Stimulated activated CD8-positive, alpha-beta memory T cell treated with anti-CD3 and anti-CD28 coated beads, Interleukin-2, amount 100 ng/mL, for 1 hour (primary cell): ENCODE data around the gene ILDR1.

Experiments
- DNase-seq, 2 donors: peaks; one replicate each; pipeline ENCODE4 v3.0.0-alpha.2; 2020; ENCODE audit warnings: low read depth in 2 of 2

ILDR1 gene

DNA sequence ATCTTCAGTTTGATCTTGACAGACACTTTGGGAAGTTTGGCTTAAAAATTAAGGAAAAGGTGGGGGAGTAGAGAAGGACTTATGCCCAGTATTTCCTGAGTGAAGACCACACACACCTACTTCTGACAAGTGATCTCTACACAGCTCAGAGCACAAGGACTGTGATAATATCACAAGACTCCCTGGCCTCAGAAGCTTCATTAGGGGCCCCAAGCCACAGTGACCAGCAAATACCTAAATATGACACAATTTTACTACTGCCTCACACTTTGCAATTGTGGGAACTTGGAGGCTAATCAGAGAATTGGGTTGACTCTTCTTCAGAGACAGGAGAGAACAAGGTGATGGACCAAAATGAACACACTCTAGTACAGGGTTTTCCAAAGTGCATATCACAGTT, 2.6 kb downstream of the ILDR1 start:
- DNase-seq = no peak

DNA sequence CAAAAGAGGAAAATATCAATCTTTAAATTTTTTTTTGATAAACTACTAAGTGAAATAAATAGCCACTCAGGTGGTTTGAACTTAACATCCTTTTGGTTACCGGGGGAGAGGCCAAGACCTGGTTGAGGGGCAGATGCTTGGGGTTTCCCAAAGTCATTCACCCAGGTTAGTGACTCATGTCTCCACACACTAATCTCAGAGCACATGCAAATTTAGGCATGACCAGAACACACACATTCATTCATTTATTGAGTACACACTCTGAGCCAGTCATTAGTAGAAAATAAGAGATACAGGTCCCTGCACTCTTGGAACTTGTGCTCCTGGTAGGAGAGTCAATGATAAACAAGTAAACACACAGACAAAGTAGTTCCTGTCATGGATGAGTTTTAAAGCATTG, 7.3 kb downstream of the ILDR1 start:
- DNase-seq = no peak

GRCh38 chr3:122013448-122013925, 8.6 kb downstream of the ILDR1 start:
- DNase-seq = no peak

- DNase-seq = no peak
Measured at GRCh38 chr3:122012821-122013220, 9.2 kb downstream of the ILDR1 start.

DNA sequence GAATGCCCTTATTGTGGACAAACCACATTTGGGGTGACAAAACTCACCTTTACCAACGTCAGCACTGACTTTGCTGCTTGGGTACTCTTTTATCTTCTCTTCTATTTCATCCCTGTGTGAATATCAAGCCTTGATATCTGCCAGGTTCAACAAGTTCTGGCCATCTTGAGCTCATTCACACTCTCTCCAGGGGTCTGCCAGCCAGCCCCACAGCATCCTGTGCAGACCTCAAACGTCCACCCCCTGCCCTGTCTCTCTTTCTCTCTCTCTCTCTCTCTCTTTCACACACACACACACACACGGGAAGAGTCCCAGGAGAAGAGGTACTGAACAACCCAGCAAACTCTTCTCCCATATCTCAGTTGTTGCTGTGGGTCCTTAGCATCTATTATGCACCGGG, 10.7 kb downstream of the ILDR1 start:
- DNase-seq = no peak

DNA sequence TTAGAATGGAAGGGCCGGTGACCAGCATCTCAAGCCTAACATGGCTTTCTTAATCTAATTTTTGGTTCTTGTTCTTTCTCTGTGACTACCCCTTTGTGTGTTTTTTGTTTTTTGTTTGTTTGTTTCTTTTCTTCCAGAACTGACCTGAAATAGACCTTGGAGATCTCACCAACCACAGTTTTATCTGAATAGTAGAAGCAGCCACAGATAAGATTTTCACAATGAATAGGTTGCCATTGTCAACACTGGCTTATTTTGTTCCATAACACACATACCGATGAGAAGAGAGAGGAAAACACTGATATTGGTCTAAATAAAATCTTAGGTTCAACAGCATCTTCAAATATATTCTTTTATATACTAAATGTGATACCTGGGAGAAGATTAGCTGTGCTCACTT, 11.5 kb downstream of the ILDR1 start:
- no peak for DNase-seq

DNA sequence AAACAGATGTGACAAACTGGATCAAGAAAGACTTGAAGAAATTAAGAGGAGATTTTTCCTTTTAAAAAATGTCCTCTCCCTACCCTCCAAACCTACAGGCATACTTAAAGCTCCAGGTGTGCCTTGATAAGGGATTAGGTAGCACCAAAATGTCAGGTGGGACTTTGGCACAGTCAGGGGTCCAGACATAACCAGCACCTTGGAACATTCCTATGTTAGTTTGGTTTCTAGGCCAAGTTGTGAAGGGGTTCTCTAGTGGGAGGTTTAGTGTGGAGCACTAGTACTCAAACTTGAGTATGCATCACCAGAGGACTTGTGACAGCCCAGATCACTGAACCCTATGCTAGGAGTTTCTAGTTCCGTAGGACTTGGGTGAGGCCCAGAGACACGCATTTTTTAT, 13.9 kb downstream of the ILDR1 start:
- DNase-seq = no peak

GRCh38 chr3:122006267-122006666, 15.8 kb downstream of the ILDR1 start:
- no peak for DNase-seq

GRCh38 chr3:122004991-122005565, 17.0 kb downstream of the ILDR1 start:
- no peak for DNase-seq

DNA sequence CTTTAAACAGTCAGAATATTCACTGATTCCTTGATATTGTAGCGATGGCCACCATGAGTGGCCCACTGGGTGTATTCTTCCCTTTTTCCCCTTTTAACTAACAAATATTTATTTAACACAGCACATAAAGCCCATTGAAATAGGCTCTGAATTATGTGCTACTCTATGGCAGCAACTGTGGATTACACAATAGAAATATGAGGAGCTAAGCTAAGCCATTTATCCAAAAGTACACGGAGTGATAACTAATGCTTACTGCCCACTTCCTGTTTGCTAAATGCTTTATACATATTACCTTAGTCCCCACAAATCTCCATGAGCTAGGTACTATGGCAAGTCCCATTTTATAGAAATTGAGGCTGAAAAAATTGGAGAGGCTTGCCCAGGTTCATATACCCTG, 17.9 kb downstream of the ILDR1 start:
- no peak for DNase-seq

GRCh38 chr3:122003606-122004005, 18.4 kb downstream of the ILDR1 start:
- no peak for DNase-seq

- no peak for DNase-seq
Measured at GRCh38 chr3:122003112-122003511, 18.9 kb downstream of the ILDR1 start.

DNA sequence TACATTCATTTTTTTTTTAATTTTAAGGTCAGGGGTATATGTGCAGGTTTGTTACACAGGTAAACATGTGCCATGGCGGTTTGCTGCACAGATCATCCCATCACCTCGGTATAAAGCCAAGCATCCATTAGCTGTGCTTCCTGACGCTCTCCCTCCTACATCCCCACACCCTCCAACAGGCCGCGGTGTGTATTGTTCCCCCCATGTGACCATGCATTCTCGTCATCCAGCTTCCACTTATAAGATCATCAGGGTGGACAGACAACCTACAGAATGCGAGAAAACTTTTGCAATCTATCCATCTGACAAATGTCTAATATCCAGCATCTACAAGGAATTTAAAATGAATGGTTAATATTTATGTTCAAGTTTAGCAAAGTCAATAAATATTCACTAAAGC, 19.4 kb downstream of the ILDR1 start:
- DNase-seq = no peak

GRCh38 chr3:122001892-122002291, 20.2 kb downstream of the ILDR1 start:
- no peak for DNase-seq

DNA sequence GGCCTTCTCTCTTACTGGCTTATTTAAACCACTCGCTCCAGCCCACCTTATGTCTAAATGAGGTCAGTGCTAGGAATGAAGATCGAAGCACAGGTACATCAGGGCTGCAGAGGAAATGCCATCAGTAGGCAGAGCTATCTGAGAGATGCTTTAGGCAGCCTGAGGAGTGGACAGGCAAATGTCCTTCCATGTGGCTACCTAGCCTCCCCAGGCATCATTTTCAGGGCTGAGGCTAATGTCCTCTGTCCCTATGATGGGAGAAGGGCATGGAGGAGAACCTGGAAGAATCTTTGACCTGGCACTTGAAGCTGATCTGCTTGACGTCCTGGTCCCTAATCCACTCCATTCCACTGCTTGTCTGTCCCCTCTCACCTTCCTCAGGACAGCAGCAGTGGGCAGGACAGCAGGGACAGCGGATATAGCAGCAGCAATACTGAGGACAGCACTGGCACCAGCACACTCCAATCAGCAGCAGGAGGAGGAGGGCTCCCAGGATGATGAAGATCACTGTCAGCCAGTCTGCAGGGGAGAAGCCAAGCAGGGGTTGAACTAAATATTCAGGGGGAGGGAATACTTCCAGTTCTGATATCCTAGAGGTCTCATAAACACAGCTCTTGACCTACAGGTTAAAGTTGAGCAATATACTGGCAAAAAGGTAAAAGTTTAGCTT, 21.0 kb downstream of the ILDR1 start:
- DNase-seq = no peak

DNA sequence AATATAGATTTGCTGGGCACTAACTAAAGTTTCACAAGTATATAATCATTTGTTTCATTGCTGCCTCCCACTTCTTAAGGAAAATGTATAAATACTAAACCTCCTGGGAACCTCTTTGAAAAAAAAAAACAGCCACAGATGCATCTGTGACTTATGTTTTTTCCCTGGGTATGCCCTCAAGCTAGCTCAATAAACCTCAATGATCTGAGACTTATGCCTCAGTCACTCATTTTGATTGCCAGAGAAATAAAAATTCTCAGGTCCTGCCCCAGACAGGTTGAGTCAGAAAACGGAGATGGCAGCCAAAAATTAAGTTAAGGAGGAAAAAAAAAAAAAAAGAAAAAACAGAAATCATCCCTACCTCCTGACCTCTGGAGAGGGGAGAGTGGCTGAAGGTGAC, 22.1 kb downstream of the ILDR1 start:
- no peak for DNase-seq

GRCh38 chr3:121998611-121999473, 23.2 kb downstream of the ILDR1 start:
- no peak for DNase-seq

- no peak for DNase-seq
Measured at GRCh38 chr3:121998030-121998580, 23.9 kb downstream of the ILDR1 start.

DNA sequence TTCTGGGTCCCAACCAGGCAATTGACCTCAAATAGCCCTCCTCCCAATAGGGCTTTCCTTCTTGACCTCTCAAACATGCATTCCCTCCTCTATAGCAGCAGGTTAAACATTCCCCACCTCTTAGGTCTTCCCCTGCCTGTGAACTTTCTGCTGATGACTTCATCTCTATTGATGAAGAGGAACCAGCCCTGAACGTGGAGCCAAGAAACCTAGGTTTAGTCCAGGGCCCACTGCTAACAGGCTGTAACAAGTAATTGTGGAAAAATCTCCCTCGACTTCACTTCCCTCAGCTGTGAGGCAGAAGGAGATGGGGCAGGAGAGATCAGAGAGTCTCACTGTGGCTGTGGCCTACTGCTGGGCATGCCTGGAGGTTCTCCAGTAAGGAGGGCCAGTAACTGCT, 24.7 kb downstream of the ILDR1 start:
- DNase-seq = no peak

- no peak for DNase-seq
Measured at GRCh38 chr3:121996441-121996840, 25.6 kb downstream of the ILDR1 start.

GRCh38 chr3:121995161-121996137, 26.6 kb downstream of the ILDR1 start:
- DNase-seq = no peak
